ENCODE results near the gene TUBGCP6.

TUBGCP6 gene

DNA sequence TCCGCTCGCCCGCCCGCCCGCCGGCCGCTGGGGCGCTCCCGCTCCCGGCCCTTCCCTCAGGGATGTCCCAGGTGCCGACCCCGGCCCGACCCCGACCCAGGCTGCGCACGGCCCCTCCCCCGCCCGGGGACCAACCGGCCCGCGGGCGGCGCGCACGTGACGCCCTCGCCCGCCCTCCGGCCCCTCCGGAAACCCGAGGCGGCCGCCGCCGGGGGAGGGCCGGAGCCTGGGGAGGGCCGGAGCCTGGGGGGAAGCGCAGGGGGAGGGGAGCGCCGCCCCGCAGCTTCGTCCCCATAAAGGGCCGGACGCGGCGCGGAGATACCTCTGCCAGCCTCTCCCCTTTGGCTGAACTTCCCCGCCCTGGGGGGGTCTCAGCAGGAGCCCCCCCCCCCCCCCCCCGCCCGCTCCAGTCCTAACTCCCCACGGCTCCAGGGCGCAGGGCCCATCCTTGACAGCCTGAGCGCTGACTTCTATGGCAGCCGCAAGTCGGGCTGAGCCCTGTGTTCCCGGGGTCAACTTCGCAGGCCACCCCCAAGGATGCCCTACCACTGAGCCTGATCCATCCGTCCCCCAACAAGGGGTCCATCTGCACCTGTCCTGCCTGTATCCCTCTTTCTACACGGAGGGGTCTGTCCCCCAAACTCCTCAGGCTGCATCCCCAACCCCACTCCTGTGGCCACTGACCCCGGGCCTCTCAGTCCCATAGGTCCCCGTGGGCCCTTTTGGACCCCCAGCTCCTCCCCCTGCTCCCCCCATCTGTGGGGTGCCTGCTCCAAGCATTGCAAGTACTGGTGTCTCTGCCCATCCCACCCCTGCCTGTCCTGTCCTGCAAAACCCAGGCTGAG lies 17.0 kb upstream of the TUBGCP6 start, which contains the start of gene MAPK12:
MAPK12 (minus strand) TSS at position 69 of the 845 bp plus-strand sequence. CDS start 174 bp downstream, outside the sequence.
- H3K4me3 ChIP-seq (ENCODE audit: low read length), result peak within 1 kb of the TSS; percentile 73
- TF ChIP-seq ZNF274 (IDR thresholded peaks at IDR 0.05; ENCODE audit: low read depth, low read length), result no peak

DNA sequence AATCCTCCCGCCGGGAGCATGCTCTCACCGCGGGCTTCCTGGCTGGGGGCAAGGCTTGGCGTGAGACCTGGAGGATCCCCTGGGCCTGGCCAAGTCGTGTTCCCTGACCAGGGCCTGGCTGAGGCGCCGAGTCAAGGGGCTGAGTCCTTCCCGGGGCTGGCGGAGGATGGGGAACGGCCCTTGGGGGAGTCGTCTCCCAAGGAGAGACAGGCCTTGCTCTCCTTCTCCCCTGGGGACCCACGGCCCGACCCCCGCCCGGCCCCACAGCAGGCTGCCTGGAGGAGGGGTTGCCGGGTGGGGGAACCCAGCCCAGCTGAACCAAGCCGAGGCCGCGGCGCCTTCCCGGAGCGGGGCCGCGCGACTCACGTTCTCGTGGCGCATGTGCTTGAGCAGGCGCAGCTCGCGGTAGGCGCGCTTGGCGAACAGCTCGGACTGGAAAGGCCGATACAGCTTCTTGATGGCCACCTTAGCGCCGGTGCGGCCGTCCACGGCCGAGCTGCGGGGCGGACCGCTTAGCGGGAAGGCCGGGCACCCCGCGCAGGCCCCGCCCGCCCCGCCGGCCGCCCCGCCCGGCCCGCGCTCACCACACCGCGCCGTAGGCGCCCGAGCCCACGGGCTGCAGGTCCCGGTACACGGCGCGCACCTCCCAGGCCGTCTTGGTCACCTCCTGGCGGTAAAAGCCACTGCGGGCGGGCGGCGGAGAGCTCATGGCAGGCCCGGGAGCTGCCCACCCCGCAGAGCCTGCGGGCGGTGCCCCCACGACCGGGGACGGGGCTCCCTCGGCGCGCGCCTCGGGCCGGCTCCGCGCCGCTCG lies 16.2 kb upstream of the TUBGCP6 start:
- peak overlapping the region; percentile 73 for H3K4me3 ChIP-seq (ENCODE audit: low read length)
- no peak for TF ChIP-seq ZNF274 (IDR thresholded peaks at IDR 0.05; ENCODE audit: low read depth, low read length)

DNA sequence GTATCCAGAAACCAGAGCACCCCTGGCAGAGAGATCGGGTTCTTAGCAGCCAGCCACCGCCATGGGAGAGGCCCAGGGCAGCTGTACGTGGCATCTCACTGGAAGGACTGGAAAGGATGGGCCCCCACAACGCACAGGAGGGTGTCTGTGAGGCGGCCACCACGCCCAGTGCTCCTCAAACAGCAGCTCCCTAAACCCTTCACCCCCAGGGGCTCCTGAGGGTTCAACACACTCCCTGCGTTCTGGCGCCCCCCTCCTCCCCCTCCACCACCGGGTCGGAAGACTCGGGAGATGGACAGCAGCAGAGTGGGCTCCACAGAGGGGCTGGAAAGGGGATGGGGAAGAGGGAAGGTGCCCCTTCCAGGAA lies 15.6 kb upstream of the TUBGCP6 start:
- TF ChIP-seq ZNF274 (IDR thresholded peaks at IDR 0.05; ENCODE audit: low read depth, low read length), result no peak
- peak overlapping the region; percentile 73 for H3K4me3 ChIP-seq (ENCODE audit: low read length)

DNA sequence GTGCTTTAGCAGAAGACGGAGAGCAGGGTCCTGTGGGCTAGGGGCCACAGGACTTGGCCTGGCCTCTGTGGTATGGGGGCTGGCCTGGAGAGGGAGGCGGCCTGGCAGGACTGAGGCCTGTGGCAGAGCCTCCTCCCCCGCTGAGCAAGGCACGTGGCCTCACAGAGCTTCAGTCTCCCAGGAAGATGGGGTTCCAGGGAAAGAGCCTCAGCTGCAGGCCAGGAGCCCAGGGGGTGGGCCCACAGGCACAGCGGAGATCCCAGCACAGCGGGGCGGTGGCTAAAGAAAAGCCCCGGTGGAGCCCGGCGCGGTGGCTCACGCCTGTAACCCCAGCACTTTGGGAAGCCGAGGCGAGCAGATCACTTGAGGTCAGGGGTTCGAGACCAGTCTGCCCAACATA lies 14.5 kb upstream of the TUBGCP6 start:
- H3K4me3 ChIP-seq (ENCODE audit: low read length), result no peak overlapping the region
- TF ChIP-seq ZNF274 (IDR thresholded peaks at IDR 0.05; ENCODE audit: low read depth, low read length), result no peak

DNA sequence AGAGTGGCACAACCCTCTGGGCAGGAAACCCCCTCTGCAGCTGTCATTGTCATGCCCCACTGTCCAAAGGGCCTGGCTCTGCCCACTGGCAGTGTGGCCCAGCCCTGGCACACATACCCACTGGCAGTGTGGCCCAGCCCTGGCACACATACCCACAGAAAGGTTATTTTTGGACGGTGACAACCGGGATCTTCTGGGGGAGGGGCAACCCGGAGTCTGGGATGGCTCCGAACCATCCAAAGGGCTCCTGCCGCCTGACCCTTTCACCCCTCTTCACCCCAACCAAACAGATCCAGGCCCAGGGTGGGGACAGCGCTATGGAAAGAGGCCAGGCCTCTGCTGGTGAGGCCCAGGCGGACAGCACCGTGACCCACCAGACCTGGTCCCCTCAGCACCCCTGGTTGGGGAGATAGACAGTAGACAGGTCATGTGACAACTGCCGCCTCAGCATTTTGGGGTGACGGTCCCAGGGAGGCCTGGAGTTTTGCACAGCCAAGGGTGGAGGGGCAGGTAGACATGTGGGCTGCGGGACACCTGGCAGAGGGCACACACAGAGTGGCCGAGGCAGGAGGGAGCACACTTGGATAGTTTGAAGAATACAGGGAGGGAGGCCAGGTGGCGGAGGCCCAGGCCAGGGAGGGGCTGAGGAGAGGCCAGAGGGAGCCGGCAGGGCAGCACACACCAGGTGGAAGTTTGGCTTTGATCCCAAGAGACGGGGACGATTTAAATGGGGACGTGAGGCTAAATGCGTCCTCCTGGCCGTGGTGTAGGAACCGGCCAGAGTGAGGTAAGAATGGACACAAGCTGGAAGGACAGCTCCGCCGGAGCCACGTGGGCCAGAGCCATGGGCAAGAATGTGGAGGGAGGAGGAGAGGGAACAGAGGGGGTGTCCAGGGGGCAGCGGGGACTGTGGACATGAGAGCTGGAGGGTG lies 13.8 kb upstream of the TUBGCP6 start:
- H3K4me3 ChIP-seq (ENCODE audit: low read length), result no peak overlapping the region
- no peak for TF ChIP-seq ZNF274 (IDR thresholded peaks at IDR 0.05; ENCODE audit: low read depth, low read length)

DNA sequence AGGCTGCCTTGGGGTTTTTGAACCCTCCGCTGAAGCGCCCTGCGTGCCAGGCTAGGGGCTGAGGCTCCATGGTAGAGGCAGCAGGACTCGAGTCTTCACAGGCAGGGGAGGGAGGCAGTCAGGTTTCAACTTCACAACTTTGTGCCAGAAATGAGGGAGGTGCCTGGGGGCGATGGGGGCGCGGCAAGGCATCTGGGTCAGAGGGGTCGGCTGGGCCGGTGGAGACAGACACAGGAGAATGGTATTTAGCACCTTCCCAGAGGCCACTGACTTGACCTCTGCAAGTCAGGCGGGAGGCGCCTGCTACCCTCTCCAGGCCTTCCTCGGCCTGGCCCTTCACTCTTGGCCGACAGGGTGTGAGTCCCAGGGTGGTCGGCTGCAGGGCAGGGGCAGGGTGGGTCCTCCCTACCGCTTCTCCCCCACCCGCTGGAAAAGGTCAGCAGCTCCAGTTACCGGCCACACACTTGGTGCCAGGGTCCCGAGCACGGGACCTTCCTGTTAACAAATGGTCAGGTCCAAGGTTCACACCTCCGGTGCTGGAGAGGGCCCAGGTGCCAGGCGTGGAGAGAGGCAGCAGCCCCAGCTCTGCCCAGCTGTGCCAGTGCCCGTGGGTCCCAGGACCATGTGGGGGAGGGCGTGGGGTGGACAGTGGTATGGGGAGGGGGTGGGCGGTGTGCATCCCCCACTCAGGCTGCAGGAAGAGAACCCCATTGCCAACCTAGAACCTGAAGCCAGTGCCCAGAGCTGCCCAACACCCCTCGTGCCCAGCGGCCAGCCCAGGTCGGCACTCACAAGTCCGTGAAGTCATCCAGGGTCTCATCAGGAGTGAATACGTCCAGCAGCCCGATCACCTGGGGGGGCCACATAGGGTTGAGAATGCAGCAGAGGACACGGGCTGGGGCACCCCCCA lies 12.9 kb upstream of the TUBGCP6 start:
- TF ChIP-seq ZNF274 (IDR thresholded peaks at IDR 0.05; ENCODE audit: low read depth, low read length), result no peak
- H3K4me3 ChIP-seq (ENCODE audit: low read length), result no peak overlapping the region

DNA sequence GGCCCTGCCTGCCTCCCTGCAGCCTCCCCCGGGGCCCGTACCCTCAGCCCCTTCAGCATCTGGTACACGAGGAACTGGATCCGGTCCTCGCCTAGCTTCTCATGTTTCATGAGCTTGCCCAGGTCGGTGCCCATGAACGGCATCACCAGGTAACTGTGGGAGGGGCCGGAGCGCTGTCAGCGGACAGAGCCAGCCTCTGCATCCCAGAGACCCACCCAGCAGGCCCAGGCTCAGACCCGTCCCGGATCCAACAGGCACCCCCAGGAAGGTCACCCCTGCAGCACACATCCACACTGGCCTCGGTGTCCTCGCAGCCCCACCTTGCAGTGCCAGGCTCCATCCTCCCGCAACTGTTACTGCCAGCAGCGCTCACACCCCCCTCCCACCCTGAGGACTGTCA lies 12.2 kb upstream of the TUBGCP6 start:
- TF ChIP-seq ZNF274 (IDR thresholded peaks at IDR 0.05; ENCODE audit: low read depth, low read length), result no peak
- H3K4me3 ChIP-seq (ENCODE audit: low read length), result no peak overlapping the region

DNA sequence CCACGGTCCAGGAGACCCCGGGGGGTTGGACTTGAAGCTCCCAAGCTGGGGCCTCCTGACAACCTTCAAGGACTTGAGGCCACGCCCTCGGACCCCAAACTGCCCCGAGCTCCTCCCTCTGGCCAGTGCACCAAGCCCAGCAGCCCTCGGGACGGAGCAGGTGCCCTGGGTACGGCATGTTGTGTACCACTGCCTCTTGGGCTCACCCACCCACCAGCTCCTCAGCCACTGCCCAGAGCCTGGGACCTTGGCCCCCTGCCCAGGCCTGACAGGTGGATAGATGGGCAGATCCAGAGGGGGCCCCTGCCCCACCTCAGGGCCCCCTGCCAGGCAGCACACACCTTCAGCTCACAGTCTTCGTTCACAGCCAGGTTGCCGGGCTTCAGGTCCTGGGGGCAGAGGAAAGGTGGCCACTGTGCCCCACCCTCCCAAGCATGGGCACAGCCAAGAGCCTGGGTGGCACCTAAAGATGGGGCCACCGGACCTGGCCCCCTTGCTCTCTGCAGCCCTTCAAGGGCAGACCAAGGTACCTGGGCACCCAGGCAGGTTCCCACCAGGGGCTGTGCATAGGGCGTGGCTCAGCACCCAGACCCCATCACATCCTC lies 11.5 kb upstream of the TUBGCP6 start:
- H3K4me3 ChIP-seq (ENCODE audit: low read length), result no peak overlapping the region
- TF ChIP-seq ZNF274 (IDR thresholded peaks at IDR 0.05; ENCODE audit: low read depth, low read length), result no peak

DNA sequence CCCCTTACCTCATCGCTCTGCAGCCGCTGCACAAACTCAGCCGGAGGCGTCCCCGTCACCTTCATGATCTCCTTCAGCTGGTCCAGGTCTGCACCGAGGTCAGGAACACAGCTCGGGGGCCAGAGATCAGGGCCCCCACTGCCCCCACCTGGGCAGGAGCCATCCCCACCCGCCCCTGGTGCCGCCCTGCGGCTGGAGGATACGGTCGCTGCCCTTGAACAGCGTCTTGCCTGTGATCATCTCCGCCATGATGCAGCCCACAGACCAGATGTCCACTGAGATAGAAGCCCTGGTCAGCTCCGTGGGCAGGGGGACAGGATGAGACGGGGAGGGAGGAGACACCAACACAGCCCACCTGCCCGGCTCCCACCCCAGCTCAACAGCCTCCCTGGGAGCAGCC lies 10.8 kb upstream of the TUBGCP6 start:
- no peak for TF ChIP-seq ZNF274 (IDR thresholded peaks at IDR 0.05; ENCODE audit: low read depth, low read length)

DNA sequence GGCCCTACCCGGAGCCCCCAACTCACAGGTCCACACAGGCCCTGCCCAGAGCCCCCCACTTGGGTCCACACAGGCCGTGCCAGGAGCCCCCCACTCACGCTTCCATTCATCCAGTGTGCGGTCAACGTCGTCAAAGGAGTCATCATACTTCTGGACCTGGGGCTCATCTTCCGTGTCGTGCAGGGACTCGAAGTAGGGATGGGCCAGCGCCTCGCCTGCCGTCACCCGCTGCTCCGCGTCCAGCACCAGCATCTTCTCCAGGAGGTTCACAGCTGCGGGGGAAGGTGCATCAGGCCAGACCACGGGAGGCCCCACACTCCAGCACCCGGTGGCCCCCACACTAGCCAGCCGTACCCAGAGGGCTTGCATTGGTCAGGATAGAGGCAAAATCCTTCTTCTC lies 10.3 kb upstream of the TUBGCP6 start:
- no peak for TF ChIP-seq ZNF274 (IDR thresholded peaks at IDR 0.05; ENCODE audit: low read depth, low read length)
- H3K4me3 ChIP-seq (ENCODE audit: low read length), result no peak overlapping the region

More for the DNA sequence above, 10.8 kb upstream of the TUBGCP6 start:
- no peak overlapping the region for H3K4me3 ChIP-seq (ENCODE audit: low read length)

DNA sequence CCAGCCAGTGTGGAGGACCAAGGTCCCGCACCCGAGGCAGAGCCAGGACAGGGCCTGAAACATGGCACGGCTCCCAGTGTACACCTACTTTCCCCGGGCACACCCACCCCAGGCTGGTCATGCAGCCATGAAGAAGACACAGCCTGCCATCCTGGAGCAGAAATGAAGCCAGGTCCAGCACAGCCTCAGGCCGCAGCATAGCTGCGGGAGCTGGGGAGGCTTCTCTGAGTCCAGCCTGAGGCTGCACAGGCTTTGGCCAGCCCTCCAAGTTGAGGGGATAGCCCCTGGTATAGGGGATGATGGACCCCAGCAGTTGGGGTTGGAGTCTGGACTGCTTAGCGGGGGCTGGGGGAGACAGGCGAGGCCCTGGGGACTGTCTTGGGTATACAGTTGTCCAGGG lies 9.1 kb upstream of the TUBGCP6 start:
- TF ChIP-seq ZNF274 (IDR thresholded peaks at IDR 0.05; ENCODE audit: low read depth, low read length), result no peak
- H3K4me3 ChIP-seq (ENCODE audit: low read length), result no peak overlapping the region

DNA sequence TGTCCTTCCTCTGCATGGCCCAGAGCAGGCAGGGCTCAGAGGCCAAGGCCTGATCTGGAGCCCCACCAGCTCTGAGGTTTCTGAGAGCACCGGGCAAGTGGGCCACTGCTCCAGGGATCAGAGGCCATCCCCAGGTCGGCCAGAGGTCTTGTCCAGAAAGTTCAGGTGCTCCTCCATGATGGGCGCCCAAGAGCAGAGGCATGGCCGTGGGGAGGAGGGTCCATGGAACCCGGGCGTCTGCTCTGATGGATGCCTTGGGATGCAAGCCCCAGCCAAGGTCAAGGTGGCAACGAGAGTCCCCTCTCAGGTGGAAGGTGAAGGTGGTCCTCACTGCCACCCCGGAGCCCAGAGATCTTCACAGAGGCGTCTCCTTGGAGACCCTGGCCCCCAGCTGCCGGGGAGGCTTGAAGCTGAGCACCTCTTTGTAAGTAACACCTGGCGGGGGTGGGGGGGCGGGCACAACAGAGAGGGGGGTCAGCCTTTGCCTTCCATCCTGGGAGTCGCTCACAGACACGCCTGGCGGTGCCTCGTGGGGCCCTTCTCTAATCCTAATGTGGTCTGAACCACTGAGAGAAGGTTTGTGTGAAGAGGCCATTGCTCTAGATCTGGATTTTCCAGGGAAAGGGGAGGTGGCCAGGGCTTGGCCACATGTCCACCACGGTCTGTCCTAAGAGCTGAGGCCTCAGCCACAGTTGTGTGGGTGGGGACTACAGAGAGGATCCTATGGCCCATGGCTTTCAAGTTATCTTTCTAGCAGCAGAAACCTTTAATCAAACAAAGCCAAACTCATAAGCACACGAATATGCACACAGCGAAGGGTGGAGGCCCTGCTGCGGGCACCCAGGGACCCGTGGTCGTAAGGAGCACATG lies 8.5 kb upstream of the TUBGCP6 start:
- TF ChIP-seq ZNF274 (IDR thresholded peaks at IDR 0.05; ENCODE audit: low read depth, low read length), result no peak

More for the DNA sequence above, 8.5 kb upstream of the TUBGCP6 start:
- H3K4me3 ChIP-seq (ENCODE audit: low read length), result no peak overlapping the region

All from GM08714 (cell line).